Fibroblast of lung (primary cell): Measurements from ENCODE around the gene IFT122. TPM values are rescaled to one million over a fixed set of nuclear protein-coding genes. Genes with fewer than 3 reads are reported as not detected.

Source experiments
- DNase-seq, 2 donors: peaks; one replicate each; pipeline versions ENCODE4 v3.0.0 to v3.0.0-alpha.2; 2010; ENCODE audit warnings: low read depth in 2 of 2
- H2AFZ ChIP-seq: 2 replicates; pipeline ENCODE4 v1.5.1; 2012; ENCODE audit warnings: low read length, control low read depth, inconsistent platforms
- H3K27ac ChIP-seq: 2 replicates; pipeline ENCODE4 v1.5.1; 2011; ENCODE audit warnings: low read length, control low read depth; ENCODE audit not compliant: insufficient read depth
- H3K27me3 ChIP-seq: 2 replicates; pipeline ENCODE4 v1.5.1; 2011; ENCODE audit warnings: mild to moderate bottlenecking, low read length; ENCODE audit not compliant: control insufficient read depth, insufficient read depth
- H3K36me3 ChIP-seq: 2 replicates; pipeline ENCODE4 v1.5.1; 2011; ENCODE audit warnings: low read length; ENCODE audit not compliant: control insufficient read depth, insufficient read depth
- H3K4me1 ChIP-seq: 2 replicates; pipeline ENCODE4 v1.5.1; 2011; ENCODE audit warnings: low read length; ENCODE audit not compliant: control insufficient read depth, insufficient read depth; ENCODE audit errors: extremely low read depth
- H3K4me2 ChIP-seq: 2 replicates; pipeline ENCODE4 v1.5.1; 2011; ENCODE audit warnings: low read length, control low read depth; ENCODE audit not compliant: insufficient read depth; ENCODE audit errors: extremely low read depth
- H3K4me3 ChIP-seq, 4 experiments: fragments of 200-600 bp in 1 of 4; sonication (generic) in 1 of 4; replicated peaks in 1 of 4; 2 replicates each; pipeline ENCODE4 v1.5.1; 2011 to 2016; ENCODE audit warnings: low read length in 4 of 4, low read depth in 3 of 4, mild to moderate bottlenecking in 3 of 4, control low read depth in 2 of 4, inconsistent platforms in 1 of 4, mixed read lengths in 1 of 4; ENCODE audit not compliant: insufficient read depth in 1 of 4; ENCODE audit errors: control extremely low read depth in 1 of 4
- H3K79me2 ChIP-seq: 2 replicates; pipeline ENCODE4 v1.5.1; 2012; ENCODE audit warnings: mild to moderate bottlenecking, low read length, inconsistent platforms; ENCODE audit not compliant: control insufficient read depth, insufficient read depth
- H3K9ac ChIP-seq: 2 replicates; pipeline ENCODE4 v1.5.1; 2011; ENCODE audit warnings: mild to moderate bottlenecking, low read length, control low read depth; ENCODE audit not compliant: insufficient read depth
- H3K9me3 ChIP-seq: 2 replicates; pipeline ENCODE4 v1.5.1; 2012; ENCODE audit warnings: low read depth, low read length; ENCODE audit not compliant: control insufficient read depth, insufficient read depth
- H4K20me1 ChIP-seq: 2 replicates; pipeline ENCODE4 v1.5.1; 2011; ENCODE audit warnings: low read length; ENCODE audit not compliant: control insufficient read depth, insufficient read depth; ENCODE audit errors: extremely low read depth
- CTCF ChIP-seq, 2 donors: IDR thresholded peaks in 1 of 2; conservative IDR thresholded peaks in 1 of 2; 1 replicate in 1 of 2; 2 replicates in 1 of 2; pipeline ENCODE4 v1.5.1; 2011 to 2012; ENCODE audit warnings: low read length in 2 of 2, control low read depth in 1 of 2, inconsistent platforms in 1 of 2, low read depth in 1 of 2, mild to moderate bottlenecking in 1 of 2
- EZH2 ChIP-seq: IDR thresholded peaks from 2 replicates; pipeline ENCODE4 v1.5.1; 2012; ENCODE audit warnings: low read length, control low read depth, mild to moderate bottlenecking; ENCODE audit errors: missing control alignments
- polyA plus RNA-seq, 2 donors: library from polyadenylated mRNA; depleted of rRNA in 1 of 2; stranded (reverse) in 1 of 2; unstranded in 1 of 2; fragments of >200 nt; gene quantifications; 2 replicates each; pipeline ENCODE4 v1.2.1, GENCODE V29; 2011 to 2012; ENCODE audit warnings: missing spikeins in 1 of 2
- total RNA-seq: library from RNA; depleted of rRNA; stranded (reverse); fragments of >200 nt; gene quantifications from 2 replicates; pipeline ENCODE4 v1.2.1, GENCODE V29; 2014

The IFT122 gene
- total and polyA plus RNA-seq, 2 donors (not counting 1 experiment from before 2014, with no cell fraction given), result 13.2 to 27.2 TPM

DNA sequence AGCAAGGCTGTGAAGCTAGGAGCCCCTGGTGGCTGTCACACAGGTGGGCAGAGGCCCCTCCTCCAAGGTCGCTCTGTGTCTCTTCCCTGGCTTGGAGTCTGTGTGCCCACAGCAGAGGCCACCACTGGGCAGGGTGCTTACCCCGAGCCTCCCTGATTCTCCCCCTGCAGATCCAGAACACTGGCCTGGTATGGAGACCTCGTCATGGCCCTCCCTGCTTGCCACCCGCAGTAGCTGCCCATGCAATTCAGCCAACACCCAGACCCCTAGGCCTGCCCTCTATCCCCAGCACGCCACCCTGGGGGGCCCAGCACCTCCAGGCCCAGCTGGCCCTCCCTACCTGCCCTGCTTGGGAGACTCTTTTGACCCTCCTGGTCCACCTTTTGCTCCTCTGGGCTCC is 82.9 kb downstream of the IFT122 start:
- Histone ChIP-seq H3K9me3 (no peaks in the 10 kb centered on the region), H3K79me2 (no peaks in the 10 kb centered on the region), H3K4me2 (no peak overlapping the region), H3K36me3 (no peaks in the 10 kb centered on the region), H3K4me3 (no peak overlapping the region), H3K9ac (no peak overlapping the region), H3K27ac (no peak overlapping the region), H2AFZ (no peak overlapping the region), H3K4me1 (no peaks in the 10 kb centered on the region), H3K27me3 (no peaks in the 10 kb centered on the region), H4K20me1 (no peaks in the 10 kb centered on the region)
- DNase-seq, result no peak
- TF ChIP-seq CTCF (conservative IDR thresholded peaks at IDR 0.05 in 1 of 2, IDR thresholded peaks at IDR 0.05 in 1 of 2; ENCODE audit: low read depth in 1 of 2, low read length in 2 of 2), result no peak
- TF ChIP-seq EZH2, result no peak

DNA sequence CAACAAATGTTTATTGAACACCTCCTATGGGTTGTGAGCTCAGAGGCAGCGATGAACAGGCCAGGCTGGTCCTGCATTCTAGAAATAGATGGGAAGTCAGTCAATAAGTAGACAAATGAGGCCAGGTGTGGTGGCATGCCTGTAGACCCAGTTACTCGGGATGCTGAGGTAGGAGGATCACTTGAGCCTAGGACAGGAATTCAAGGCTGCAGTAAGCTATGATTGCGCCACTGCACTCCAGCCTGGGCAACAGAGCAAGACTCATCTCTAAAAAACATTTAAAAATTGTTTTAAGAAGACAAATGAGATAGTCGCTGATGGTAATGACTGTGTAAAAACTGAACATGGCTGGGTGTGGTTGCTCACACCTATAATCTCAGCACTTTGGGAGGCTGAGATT is 84.1 kb downstream of the IFT122 start:
- TF ChIP-seq CTCF (conservative IDR thresholded peaks at IDR 0.05 in 1 of 2, IDR thresholded peaks at IDR 0.05 in 1 of 2; ENCODE audit: low read depth in 1 of 2, low read length in 2 of 2), result no peak
- TF ChIP-seq EZH2, result no peak
- Histone ChIP-seq H3K4me2 (no peak overlapping the region), H3K79me2 (no peaks in the 10 kb centered on the region)

DNA sequence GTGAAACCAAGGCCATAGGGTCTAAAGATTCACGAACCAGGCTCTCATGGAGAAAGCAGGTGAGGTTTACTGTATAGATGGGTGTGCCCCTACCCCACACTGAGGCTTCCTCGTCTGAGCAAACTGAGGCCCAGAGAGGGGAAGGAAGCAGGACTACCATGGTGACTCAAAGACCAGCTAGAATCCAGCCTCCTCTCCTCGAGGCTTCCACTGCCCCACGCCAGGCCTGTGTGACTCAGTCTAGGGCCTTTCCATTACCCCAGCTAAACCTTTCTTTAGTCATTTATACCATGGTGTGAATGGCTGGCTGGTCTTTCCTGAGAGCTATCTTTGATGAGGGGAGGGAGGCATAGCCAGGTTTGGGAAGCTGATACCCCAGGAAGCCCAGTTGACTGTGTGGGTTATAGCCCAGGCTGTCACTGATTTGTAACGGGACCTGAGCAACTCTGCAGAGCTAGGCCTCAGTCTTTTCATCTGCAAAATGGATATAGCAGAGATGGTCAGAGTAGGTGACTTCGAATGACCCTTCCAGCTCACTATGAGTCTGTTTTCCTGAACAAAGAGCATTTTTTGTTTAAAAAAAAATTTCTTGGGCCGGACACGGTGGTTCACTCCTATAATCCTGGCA is 85.4 kb downstream of the IFT122 start:
- no peak overlapping the region for H3K9ac ChIP-seq
- no peak overlapping the region for H3K4me2 ChIP-seq
- H3K27ac ChIP-seq, result no peak overlapping the region
- no peaks in the 10 kb centered on the region for H3K27me3 ChIP-seq
- no peaks in the 10 kb centered on the region for H3K9me3 ChIP-seq
- TF ChIP-seq CTCF (conservative IDR thresholded peaks at IDR 0.05 in 1 of 2, IDR thresholded peaks at IDR 0.05 in 1 of 2; ENCODE audit: low read depth in 1 of 2, low read length in 2 of 2), result no peak
- peak; percentile 28 to 52 for DNase-seq
- H3K4me1 ChIP-seq, result peaks cover 2% of the 10 kb centered on the region
- H3K79me2 ChIP-seq, result no peaks in the 10 kb centered on the region
- H4K20me1 ChIP-seq, result no peaks in the 10 kb centered on the region
- H2AFZ ChIP-seq, result no peak overlapping the region
- H3K4me3 ChIP-seq, result no peak overlapping the region
- no peaks in the 10 kb centered on the region for H3K36me3 ChIP-seq

More for the DNA sequence above, 84.1 kb downstream of the IFT122 start:
- H3K36me3 ChIP-seq, result no peaks in the 10 kb centered on the region
- no peaks in the 10 kb centered on the region for H3K27me3 ChIP-seq
- no peak overlapping the region for H2AFZ ChIP-seq
- DNase-seq, result no peak
- H4K20me1 ChIP-seq, result no peaks in the 10 kb centered on the region
- no peak overlapping the region for H3K27ac ChIP-seq
- no peaks in the 10 kb centered on the region for H3K9me3 ChIP-seq
- H3K4me1 ChIP-seq, result no peaks in the 10 kb centered on the region
- H3K9ac ChIP-seq, result no peak overlapping the region
- H3K4me3 ChIP-seq, result no peak overlapping the region
